Measurements from ENCODE around the gene CLCF1. TPM values are rescaled to one million over a fixed set of nuclear protein-coding genes. Genes with fewer than 3 reads are reported as not detected.
A peak's percentile ranks its signal among the peaks of the same experiment; 100 is the strongest.

CLCF1 gene
- polyA plus RNA-seq, 1 donor from 2014 or later, result not detected

DNA sequence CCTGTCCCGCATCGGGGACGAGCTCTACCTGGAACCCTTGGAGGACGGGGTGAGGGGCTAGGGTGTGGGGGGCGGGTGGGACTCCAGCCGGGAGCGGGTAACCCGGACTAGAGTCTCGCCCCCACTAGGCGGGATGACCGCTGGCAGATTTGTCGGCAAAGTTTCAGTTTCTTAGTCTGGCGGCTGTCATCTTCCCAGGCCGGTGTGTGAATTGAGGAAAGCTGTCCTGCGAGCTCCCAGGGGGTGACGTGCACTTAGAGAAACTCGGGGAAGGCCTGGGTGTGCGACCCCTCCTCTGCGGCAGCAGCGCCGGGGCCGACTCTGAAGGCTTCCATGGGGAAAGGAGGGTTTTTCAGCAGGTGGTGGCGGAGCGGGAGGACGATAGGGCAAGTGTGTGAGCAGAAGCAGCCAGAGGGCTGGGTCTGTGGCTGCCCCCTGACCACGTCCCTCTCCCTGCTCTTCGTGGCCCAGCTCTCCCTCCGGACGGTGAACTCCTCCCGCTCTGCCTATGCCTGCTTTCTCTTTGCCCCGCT is 18.9 kb upstream of the CLCF1 start:
- Histone ChIP-seq H2AFZ (ENCODE audit: low read depth, low read length) (peak overlapping the region; percentile 78), H3F3A (ENCODE audit: insufficient read depth, low read length, poor library complexity, severe bottlenecking) (no peaks in the 10 kb centered on the region)
- TF ChIP-seq, protein P1, sequence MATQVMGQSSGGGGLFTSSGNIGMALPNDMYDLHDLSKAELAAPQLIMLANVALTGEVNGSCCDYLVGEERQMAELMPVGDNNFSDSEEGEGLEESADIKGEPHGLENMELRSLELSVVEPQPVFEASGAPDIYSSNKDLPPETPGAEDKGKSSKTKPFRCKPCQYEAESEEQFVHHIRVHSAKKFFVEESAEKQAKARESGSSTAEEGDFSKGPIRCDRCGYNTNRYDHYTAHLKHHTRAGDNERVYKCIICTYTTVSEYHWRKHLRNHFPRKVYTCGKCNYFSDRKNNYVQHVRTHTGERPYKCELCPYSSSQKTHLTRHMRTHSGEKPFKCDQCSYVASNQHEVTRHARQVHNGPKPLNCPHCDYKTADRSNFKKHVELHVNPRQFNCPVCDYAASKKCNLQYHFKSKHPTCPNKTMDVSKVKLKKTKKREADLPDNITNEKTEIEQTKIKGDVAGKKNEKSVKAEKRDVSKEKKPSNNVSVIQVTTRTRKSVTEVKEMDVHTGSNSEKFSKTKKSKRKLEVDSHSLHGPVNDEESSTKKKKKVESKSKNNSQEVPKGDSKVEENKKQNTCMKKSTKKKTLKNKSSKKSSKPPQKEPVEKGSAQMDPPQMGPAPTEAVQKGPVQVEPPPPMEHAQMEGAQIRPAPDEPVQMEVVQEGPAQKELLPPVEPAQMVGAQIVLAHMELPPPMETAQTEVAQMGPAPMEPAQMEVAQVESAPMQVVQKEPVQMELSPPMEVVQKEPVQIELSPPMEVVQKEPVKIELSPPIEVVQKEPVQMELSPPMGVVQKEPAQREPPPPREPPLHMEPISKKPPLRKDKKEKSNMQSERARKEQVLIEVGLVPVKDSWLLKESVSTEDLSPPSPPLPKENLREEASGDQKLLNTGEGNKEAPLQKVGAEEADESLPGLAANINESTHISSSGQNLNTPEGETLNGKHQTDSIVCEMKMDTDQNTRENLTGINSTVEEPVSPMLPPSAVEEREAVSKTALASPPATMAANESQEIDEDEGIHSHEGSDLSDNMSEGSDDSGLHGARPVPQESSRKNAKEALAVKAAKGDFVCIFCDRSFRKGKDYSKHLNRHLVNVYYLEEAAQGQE (IDR thresholded peaks at IDR 0.05; ENCODE audit: borderline replicate concordance), result no peak
- TF ChIP-seq EP300 (conservative IDR thresholded peaks at IDR 0.05; ENCODE audit: poor library complexity, severe bottlenecking) (no peak), SMC3 (conservative IDR thresholded peaks at IDR 0.05; ENCODE audit: poor library complexity) (no peak), RAD21 (conservative IDR thresholded peaks at IDR 0.05) (no peak), TAF1 (IDR thresholded peaks at IDR 0.05; ENCODE audit: low read depth) (no peak), MXI1 (conservative IDR thresholded peaks at IDR 0.05; ENCODE audit: poor library complexity, severe bottlenecking) (no peak), POLR2AphosphoS5 (IDR thresholded peaks at IDR 0.05) (no peak), EZH2 (IDR thresholded peaks at IDR 0.05; ENCODE audit: borderline replicate concordance, insufficient read depth, low read length, poor library complexity, severe bottlenecking) (no peak)
- TF ChIP-seq, protein P2, sequence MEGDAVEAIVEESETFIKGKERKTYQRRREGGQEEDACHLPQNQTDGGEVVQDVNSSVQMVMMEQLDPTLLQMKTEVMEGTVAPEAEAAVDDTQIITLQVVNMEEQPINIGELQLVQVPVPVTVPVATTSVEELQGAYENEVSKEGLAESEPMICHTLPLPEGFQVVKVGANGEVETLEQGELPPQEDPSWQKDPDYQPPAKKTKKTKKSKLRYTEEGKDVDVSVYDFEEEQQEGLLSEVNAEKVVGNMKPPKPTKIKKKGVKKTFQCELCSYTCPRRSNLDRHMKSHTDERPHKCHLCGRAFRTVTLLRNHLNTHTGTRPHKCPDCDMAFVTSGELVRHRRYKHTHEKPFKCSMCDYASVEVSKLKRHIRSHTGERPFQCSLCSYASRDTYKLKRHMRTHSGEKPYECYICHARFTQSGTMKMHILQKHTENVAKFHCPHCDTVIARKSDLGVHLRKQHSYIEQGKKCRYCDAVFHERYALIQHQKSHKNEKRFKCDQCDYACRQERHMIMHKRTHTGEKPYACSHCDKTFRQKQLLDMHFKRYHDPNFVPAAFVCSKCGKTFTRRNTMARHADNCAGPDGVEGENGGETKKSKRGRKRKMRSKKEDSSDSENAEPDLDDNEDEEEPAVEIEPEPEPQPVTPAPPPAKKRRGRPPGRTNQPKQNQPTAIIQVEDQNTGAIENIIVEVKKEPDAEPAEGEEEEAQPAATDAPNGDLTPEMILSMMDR (IDR thresholded peaks at IDR 0.05; ENCODE audit: poor library complexity, severe bottlenecking), result no peak

DNA sequence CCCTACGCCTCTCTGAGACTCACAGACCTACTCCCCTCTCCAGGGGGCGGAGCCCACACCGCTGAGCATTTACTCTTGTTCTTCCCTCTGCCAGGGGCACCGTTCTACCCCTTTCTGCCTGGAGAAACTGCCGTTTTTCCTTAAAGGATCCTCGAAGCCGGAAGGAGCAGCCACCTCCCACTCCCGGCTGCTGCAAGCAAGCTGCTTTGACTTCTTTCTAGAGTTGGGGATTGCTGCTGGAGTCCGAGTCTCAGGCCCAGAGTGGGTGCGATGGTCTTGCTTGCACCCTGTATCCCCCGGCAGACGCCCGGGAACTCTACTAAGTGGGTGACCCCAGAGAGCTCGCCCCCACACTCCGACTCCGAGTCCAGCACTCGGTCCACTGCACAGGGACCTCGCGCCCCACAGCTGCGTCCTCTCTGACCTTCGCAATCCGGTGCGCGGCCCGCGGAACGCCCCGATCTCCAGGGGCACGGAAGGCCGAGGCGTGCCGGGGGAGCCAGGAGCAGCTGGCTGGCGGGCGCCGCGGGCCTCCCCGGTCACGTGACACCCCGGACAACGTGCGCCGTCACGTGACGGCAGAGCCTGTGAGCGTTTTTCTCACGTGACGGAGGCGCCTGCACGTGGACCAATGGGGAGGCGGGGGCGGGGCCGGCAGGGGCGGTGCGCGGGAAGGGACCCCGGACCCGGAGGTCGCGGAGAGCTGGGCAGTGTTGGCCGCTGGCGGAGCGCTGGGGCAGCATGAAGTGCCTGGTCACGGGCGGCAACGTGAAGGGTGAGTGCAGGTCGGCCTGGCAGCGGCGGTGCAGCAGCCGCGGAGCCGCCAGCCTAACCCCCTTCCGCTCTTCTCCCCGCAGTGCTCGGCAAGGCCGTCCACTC is 18.1 kb upstream of the CLCF1 start, which contains the start of gene RAD9A:
TSS of gene RAD9A (plus strand) at position 683 of the 879 bp plus-strand sequence. CDS start at position 742, 59 bp downstream.
- Histone ChIP-seq H3F3A (ENCODE audit: insufficient read depth, low read length, poor library complexity, severe bottlenecking) (no peaks in the 10 kb centered on the region), H3K36me3 (ENCODE audit: insufficient read depth, low read length) (no peaks in the 10 kb centered on the region), H3K9me2 (ENCODE audit: insufficient read depth, low read length) (no peaks in the 10 kb centered on the region), H3K9ac (ENCODE audit: low read length) (peak within 1 kb of the TSS; percentile 73), H2AFZ (ENCODE audit: low read depth, low read length) (peak within 1 kb of the TSS; percentile 78), H4K20me1 (ENCODE audit: insufficient read depth) (no peaks in the 10 kb centered on the region), H3K4me3 (ENCODE audit: low read length) (peak within 1 kb of the TSS; percentile 88), H3K27ac (ENCODE audit: low read length) (peak within 1 kb of the TSS; percentile 48), H3K27me3 (ENCODE audit: insufficient read depth, low read depth, low read length) (no peaks in the 10 kb centered on the region), H3K79me2 (replicated peaks; ENCODE audit: insufficient read depth, low read length) (no peaks in the 10 kb centered on the region), H3K9me3 (ENCODE audit: low read length) (no peaks in the 10 kb centered on the region), H3K4me2 (ENCODE audit: low read length) (peak within 1 kb of the TSS; percentile 76)
- no peak for TF ChIP-seq RAD21 (conservative IDR thresholded peaks at IDR 0.05)
- peak; percentile 41 for TF ChIP-seq SMC3 (conservative IDR thresholded peaks at IDR 0.05; ENCODE audit: poor library complexity)
- no peak for TF ChIP-seq EZH2 (IDR thresholded peaks at IDR 0.05; ENCODE audit: borderline replicate concordance, insufficient read depth, low read length, poor library complexity, severe bottlenecking)
- TF ChIP-seq TAF1 (IDR thresholded peaks at IDR 0.05; ENCODE audit: low read depth), result no peak
- TF ChIP-seq, protein P1 (IDR thresholded peaks at IDR 0.05; ENCODE audit: borderline replicate concordance), result no peak
- TF ChIP-seq, protein P2 (IDR thresholded peaks at IDR 0.05; ENCODE audit: poor library complexity, severe bottlenecking), result peak; percentile 11
- TF ChIP-seq EP300 (conservative IDR thresholded peaks at IDR 0.05; ENCODE audit: poor library complexity, severe bottlenecking), result peak; percentile 43
- TF ChIP-seq MXI1 (conservative IDR thresholded peaks at IDR 0.05; ENCODE audit: poor library complexity, severe bottlenecking), result peak; percentile 95
- peak; percentile 75 for TF ChIP-seq POLR2AphosphoS5 (IDR thresholded peaks at IDR 0.05)

More for the DNA sequence above, 18.9 kb upstream of the CLCF1 start:
- Histone ChIP-seq H3K9me2 (ENCODE audit: insufficient read depth, low read length) (no peaks in the 10 kb centered on the region), H4K20me1 (ENCODE audit: insufficient read depth) (no peaks in the 10 kb centered on the region), H3K36me3 (ENCODE audit: insufficient read depth, low read length) (no peaks in the 10 kb centered on the region), H3K4me3 (ENCODE audit: low read length) (peak overlapping the region; percentile 88), H3K4me2 (ENCODE audit: low read length) (peak overlapping the region; percentile 76), H3K9ac (ENCODE audit: low read length) (peak overlapping the region; percentile 73), H3K27ac (ENCODE audit: low read length) (no peak overlapping the region), H3K9me3 (ENCODE audit: low read length) (no peaks in the 10 kb centered on the region), H3K27me3 (ENCODE audit: insufficient read depth, low read depth, low read length) (no peaks in the 10 kb centered on the region), H3K79me2 (replicated peaks; ENCODE audit: insufficient read depth, low read length) (no peaks in the 10 kb centered on the region)

Measured in neural cell (in vitro differentiated cells).